ENCODE data around the gene ZSCAN22. TPM values are rescaled to one million over a fixed set of nuclear protein-coding genes. Genes with fewer than 3 reads are reported as not detected.

The ZSCAN22 gene
- polyA plus RNA-seq, 1 donor from 2014 or later: 1.6 TPM

GRCh38 chr19:58357481-58358145, 30.8 kb downstream of the ZSCAN22 start:
- Histone ChIP-seq H4K20me1 (ENCODE audit: insufficient read depth) (no peaks in the 10 kb centered on the region), H3K4me3 (ENCODE audit: low read length) (no peak overlapping the region), H3K4me2 (ENCODE audit: low read length) (no peak overlapping the region), H2AFZ (ENCODE audit: low read depth, low read length) (no peak overlapping the region), H3K27me3 (ENCODE audit: insufficient read depth, low read depth, low read length) (no peaks in the 10 kb centered on the region), H3K79me2 (replicated peaks; ENCODE audit: insufficient read depth, low read length) (no peaks in the 10 kb centered on the region), H3K9me3 (ENCODE audit: low read length) (no peaks in the 10 kb centered on the region), H3K27ac (ENCODE audit: low read length) (no peak overlapping the region), H3K9me2 (ENCODE audit: insufficient read depth, low read length) (no peaks in the 10 kb centered on the region), H3K36me3 (ENCODE audit: insufficient read depth, low read length) (no peaks in the 10 kb centered on the region), H3F3A (ENCODE audit: insufficient read depth, low read length, poor library complexity, severe bottlenecking) (peaks cover 5% of the 10 kb centered on the region), H3K9ac (ENCODE audit: low read length) (no peak overlapping the region)
- no peak for TF ChIP-seq TAF1 (IDR thresholded peaks at IDR 0.05; ENCODE audit: low read depth)
- no peak for TF ChIP-seq POLR2AphosphoS5 (IDR thresholded peaks at IDR 0.05)
- TF ChIP-seq RAD21 (conservative IDR thresholded peaks at IDR 0.05): no peak
- no peak for TF ChIP-seq CTCF (IDR thresholded peaks at IDR 0.05; ENCODE audit: poor library complexity, severe bottlenecking)
- TF ChIP-seq MXI1 (conservative IDR thresholded peaks at IDR 0.05; ENCODE audit: poor library complexity, severe bottlenecking): no peak

GRCh38 chr19:58361900-58362271, 35.1 kb downstream of the ZSCAN22 start:
- H3K9me2 ChIP-seq (ENCODE audit: insufficient read depth, low read length): no peaks in the 10 kb centered on the region
- H3K27me3 ChIP-seq (ENCODE audit: insufficient read depth, low read depth, low read length): no peaks in the 10 kb centered on the region

More at GRCh38 chr19:58361900-58362271, 35.1 kb downstream of the ZSCAN22 start:
- Histone ChIP-seq H4K20me1 (ENCODE audit: insufficient read depth) (no peaks in the 10 kb centered on the region), H3K79me2 (replicated peaks; ENCODE audit: insufficient read depth, low read length) (no peaks in the 10 kb centered on the region), H2AFZ (ENCODE audit: low read depth, low read length) (peak overlapping the region; percentile 78), H3F3A (ENCODE audit: insufficient read depth, low read length, poor library complexity, severe bottlenecking) (peaks cover 5% of the 10 kb centered on the region), H3K27ac (ENCODE audit: low read length) (peak overlapping the region; percentile 94), H3K4me3 (ENCODE audit: low read length) (peak overlapping the region; percentile 96), H3K36me3 (ENCODE audit: insufficient read depth, low read length) (no peaks in the 10 kb centered on the region), H3K9ac (ENCODE audit: low read length) (peak overlapping the region; percentile 96), H3K4me2 (ENCODE audit: low read length) (peak overlapping the region; percentile 80), H3K9me3 (ENCODE audit: low read length) (no peaks in the 10 kb centered on the region)
- TF ChIP-seq POLR2AphosphoS5 (IDR thresholded peaks at IDR 0.05) (no peak), REST (IDR thresholded peaks at IDR 0.05; ENCODE audit: borderline replicate concordance) (no peak), MXI1 (conservative IDR thresholded peaks at IDR 0.05; ENCODE audit: poor library complexity, severe bottlenecking) (no peak), TAF1 (IDR thresholded peaks at IDR 0.05; ENCODE audit: low read depth) (no peak), EP300 (conservative IDR thresholded peaks at IDR 0.05; ENCODE audit: poor library complexity, severe bottlenecking) (no peak), EZH2 (IDR thresholded peaks at IDR 0.05; ENCODE audit: borderline replicate concordance, insufficient read depth, low read length, poor library complexity, severe bottlenecking) (no peak), CTCF (IDR thresholded peaks at IDR 0.05; ENCODE audit: poor library complexity, severe bottlenecking) (no peak), SMC3 (conservative IDR thresholded peaks at IDR 0.05; ENCODE audit: poor library complexity) (no peak), RAD21 (conservative IDR thresholded peaks at IDR 0.05) (no peak)

All from neural cell (in vitro differentiated cells).